ENCODE measurements around the gene EYA2.
A peak's percentile ranks its signal among the peaks of the same experiment; 100 is the strongest.

The EYA2 gene

GRCh38 chr20:47111576-47111975, 216.9 kb downstream of the EYA2 start:
- DNase-seq (ENCODE audit: low read depth): no peak

- DNase-seq (ENCODE audit: low read depth): no peak
Measured at GRCh38 chr20:47113362-47114109, 218.9 kb downstream of the EYA2 start.

- no peak for DNase-seq (ENCODE audit: low read depth)
Measured at GRCh38 chr20:47115694-47116093, 221.1 kb downstream of the EYA2 start.

- no peak for DNase-seq (ENCODE audit: low read depth)
Measured at GRCh38 chr20:47117371-47117770, 222.7 kb downstream of the EYA2 start.

GRCh38 chr20:47117773-47118172, 223.1 kb downstream of the EYA2 start:
- DNase-seq (ENCODE audit: low read depth): no peak

DNA sequence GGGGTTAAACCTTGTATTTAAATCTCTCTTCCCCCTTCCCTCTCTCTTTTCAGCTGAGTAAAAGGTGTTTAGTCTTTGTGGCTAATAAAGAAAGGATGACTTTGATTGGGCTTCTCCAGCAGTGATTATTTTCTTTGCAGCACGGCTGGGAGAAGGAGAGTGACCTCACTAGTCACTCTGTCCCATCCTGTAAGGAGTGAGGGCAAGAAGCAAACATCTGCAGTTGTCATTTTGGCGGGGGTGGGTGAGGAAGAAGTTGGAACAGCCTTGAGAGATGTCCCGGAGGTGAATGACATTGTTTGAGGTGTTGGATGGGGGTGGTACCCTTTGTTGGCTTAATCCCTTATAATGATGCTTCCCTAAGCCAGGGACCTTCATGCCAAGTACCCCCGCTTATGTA, 223.6 kb downstream of the EYA2 start:
- DNase-seq (ENCODE audit: low read depth): no peak

DNA sequence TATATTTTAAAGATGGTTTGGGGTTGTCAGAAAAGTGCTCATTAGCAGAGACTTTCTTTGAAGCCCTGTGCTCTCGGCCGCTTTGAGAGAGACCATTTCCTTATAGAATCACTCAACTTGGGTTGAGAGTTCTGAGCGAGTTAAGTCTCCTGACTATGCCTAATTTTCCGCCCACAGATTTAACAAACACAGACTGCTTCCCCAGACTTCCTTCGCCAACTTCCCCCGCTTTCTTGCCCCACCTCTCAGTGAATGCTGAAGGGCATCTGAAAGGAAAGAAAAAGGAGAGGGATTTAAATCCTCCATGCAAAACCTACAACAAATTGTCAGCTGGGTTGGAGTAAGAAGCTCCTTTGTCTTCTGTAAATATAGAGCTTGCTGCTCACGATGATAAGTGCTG, 224.0 kb downstream of the EYA2 start:
- no peak for DNase-seq (ENCODE audit: low read depth)

- DNase-seq (ENCODE audit: low read depth): no peak
Measured at GRCh38 chr20:47120346-47120936, 225.8 kb downstream of the EYA2 start.

DNA sequence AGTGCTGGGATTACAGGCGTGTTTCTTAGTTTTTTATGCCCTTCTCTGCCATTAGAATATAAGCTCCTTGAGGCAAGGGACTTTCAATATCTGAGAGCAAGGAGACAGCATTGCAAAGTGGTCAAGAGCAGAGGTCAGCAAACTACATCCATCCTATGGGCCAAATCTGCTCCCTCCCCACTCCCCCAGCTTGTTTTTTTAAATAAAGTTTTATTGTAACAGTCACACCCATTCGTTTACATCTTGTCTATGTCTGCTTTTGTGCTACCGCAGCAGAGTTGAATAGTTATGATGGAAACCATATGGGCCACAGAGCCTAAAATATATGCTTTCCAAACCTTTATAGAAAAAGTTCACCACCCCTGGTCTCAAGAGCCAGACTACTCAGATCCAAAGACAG, 227.9 kb downstream of the EYA2 start:
- DNase-seq (ENCODE audit: low read depth): no peak

DNA sequence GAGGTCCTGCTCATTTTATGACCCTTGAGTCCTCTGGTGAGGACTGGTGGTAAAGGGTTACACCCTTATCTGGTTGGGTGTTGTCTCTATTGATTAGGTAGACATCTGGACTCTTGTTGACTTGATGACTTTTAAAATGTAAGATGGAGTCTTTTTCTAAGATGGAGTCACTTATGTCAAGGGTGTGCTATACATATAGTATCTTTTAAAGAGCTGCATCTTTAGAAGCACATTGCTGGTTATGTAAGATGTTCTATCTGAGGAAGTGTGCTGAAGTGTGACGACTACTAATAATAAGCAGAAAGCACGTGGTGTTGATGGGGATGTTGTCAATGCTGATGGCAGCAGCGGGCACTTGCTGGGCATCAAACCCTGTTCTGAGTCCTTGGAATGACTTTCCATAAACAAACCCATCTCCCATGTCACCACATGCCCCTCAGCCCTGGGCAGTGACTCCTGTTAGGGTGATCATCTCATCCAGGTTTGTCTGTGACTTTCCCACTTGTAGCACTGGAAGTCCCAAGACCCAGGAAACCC, 229.6 kb downstream of the EYA2 start:
- DNase-seq (ENCODE audit: low read depth): no peak

DNA sequence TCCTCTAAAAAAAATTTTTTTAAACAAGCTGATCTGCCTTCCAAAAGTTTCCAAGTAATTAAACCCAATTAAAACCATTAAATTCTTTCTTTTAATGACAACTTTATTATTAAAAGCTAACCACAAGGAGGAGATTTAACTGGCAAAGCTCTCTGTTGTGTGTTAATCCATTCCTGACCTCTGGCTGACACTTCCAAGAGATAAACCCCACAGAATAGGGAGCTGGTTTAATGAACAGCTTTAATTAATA, 230.8 kb downstream of the EYA2 start:
- DNase-seq (ENCODE audit: low read depth): no peak

DNA sequence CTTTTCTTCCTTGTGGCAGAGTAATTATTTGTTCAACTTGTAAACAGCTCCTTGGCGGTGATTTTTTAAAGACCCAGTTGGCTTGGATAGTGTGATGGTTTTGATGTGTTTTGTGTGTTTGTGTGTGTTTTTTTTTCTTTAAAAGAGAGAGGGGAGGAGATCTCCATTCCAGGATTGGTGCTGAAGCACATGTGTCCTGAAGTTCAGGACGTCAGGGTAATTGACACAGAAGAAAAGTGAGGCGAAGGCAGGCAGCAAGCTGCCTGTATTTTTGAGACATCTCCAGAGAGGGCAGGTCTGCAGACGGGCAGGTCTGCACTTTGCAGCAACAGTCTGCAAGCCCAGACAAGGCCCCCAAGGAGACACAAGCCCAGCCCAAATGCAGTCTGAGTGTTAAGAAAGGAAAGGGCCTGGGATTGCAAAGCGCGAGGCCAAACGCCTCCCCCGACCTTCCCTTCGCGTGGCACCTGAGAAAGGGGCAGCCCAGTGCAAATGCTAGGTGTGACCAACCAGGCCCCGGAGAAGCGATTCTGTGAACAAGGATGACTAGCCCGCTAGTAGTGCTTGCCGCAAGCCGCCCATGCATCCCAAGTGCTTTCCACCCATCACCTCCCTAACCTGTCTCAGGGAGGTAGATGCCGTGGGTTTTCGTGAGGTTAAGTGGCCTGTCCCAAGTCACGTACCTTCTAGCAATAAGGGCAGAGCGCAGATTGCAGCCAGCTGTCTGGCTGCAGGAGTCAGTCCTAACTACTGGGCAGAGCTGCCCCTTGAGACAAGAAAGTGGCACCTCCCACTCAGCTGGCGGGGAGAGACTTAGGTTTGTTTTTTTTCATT, 231.3 kb downstream of the EYA2 start:
- no peak for DNase-seq (ENCODE audit: low read depth)

DNA sequence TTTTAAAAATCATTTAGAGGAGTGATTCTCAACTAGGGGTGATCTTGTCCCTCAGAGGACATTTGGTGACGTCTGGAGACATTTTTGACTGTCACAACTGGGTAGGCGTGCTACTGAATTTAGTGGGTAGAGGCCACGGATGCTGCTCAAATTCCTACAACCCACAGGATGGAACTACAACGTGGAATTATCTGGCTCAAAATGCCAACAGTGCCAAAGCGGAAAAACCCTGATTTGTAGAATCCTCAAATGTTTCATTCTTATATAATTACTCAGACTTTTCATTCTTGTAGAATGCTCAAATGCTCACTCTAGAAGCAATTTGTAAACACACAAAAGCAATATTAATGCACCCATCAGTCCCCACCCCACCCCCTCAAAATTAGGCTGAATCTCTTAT, 232.1 kb downstream of the EYA2 start:
- DNase-seq (ENCODE audit: low read depth): peak; percentile 60

DNA sequence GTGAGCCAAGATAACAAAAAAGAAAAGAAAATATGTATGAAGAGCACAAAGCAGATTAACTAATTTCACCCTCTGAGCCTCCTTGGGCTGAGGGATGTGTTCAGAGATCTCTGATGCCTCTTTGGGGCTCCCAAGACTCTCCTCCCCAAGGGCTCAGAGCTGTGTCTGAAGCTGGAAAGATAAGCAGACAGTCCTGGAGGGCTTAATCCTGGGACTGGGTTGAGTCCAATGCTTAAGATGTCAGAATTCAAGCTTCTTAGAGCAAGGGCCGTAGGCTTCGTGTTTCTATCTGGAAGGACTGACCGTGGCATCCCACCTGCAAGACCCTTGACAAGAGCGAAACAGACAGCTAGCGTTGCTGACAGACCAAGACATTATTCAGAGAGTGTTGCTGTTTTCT, 232.9 kb downstream of the EYA2 start:
- no peak for DNase-seq (ENCODE audit: low read depth)

DNA sequence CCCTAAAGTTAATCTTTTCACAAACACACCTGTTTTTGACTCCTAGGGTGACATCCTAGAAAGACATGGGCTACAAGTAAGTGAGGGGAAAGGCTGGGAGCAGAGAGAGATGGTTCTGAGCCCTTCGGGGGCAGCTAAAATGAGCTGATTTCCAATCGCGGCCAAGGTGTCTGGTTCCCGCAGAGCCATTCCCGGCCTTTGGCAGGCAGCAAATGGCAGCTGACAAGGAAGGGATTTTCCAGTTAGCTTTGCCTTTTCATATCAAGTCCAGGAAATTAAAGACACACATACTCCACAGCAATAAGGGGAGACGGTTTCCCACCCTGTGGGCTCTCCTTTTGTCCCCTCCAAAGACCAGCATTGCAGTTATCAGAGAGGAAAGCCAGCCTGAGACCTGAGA, 233.4 kb downstream of the EYA2 start:
- DNase-seq (ENCODE audit: low read depth): no peak

DNA sequence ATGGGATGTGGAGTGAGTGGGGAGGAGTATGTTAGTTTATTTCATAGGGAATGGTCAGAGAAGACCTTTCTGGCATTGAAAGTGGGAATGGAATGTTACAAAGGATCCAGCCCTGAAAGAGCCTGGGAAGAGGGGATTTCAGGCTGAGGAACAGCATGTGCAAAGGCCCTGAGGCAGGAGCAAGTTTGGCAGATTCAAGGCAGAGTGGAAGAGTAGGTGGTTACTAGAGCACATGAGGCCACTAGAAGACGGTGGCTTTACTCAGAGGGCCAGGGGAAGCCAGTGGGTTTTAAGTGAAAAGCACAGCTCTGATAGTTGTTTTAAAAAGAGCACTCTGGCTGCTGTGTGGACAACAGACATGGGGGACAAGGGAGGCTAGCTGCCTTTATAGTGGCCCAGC, 234.7 kb downstream of the EYA2 start:
- no peak for DNase-seq (ENCODE audit: low read depth)

DNA sequence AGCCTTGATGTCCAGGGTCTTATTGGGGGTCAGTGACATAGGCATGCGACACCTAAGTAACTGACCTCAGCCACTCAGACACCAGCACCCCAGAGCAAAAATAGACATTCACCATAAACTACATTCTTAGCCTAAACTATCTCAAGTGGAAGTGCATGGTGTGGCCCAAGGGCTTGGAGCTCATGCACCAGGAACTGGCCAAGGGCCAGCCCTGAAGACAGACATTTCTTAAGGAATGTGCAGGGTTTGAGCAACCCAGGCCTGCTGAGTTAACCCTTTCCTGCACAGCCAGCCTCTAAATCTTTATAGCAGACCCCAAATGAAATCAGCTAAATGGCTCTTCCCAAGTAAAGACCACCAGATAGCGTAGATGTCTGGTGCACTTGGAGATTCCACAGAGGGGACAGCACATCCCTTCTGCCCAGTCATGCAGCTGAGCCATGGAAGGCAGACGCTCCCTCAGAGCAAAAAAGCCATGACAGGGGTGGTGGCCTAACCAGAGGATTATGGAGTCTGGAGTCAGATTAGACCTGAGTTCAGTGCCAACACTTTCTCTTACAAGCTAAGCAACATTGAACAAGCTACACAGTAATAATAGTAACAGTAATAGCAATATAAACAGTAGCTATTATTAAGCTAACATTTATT, 239.3 kb downstream of the EYA2 start:
- no peak for DNase-seq (ENCODE audit: low read depth)

DNA sequence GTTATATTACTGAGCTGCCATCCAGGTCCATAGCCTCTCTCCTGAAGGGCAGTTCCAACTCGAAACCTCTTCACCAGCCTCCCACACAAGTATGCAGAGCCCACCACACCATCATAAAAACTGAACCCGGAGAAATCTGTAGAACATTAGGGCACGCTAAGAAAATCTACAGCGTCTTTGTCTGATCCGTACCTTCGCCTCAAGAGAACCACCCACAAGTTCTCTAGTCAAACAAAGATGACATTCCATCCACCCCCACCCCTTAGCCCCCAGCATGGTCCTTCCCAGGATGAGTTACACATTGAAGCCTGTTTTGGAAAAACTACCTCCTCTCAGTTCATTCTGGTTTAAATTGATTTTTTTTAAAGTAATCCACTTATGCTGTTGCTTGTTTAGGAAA, 242.1 kb downstream of the EYA2 start:
- no peak for DNase-seq (ENCODE audit: low read depth)

DNA sequence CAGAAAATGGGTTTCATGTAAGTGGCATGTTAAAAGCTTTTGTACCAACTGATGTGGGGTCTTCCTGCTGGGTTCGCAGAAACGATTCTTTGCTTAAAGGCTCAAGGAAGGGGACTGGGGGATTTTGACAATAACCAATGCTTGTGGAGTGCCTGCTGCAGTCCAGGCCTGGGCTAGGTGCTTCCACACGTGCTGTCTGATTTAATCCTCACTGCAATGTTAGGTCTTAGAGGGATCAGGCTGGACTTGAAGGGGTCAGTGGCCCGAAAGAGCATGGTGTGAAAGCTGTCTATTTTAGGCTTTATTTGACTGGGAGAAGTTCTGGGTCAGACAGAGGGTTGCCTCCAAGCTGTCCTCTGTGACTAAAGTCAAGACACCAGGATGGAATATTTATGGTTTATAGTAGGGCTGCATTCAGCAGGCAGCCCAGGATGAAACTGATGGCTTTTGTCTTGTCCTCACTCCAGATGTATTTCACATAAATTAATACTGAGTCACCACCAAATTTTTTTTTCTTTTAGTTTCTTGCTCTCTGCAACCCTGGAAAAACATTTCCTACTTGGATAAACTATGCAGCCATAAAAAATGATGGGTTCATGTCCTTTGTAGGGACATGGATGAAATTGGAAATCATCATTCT, 242.7 kb downstream of the EYA2 start:
- no peak for DNase-seq (ENCODE audit: low read depth)

- DNase-seq (ENCODE audit: low read depth): no peak
Measured at GRCh38 chr20:47139934-47140535, 245.4 kb downstream of the EYA2 start.

- no peak for DNase-seq (ENCODE audit: low read depth)
Measured at GRCh38 chr20:47141350-47141921, 246.8 kb downstream of the EYA2 start.
